Right renal cortex interstitium (tissue), 3 donors: Measurements from ENCODE around the gene ZNF319. TPM values are rescaled to one million over a fixed set of nuclear protein-coding genes. Genes with fewer than 3 reads are reported as not detected.

Experiments used
- polyA plus RNA-seq, 3 donors: library from polyadenylated mRNA; unstranded; fragments of 120-200 nt; gene quantifications; one replicate each; pipeline ENCODE4 v1.2.1, GENCODE V29; 2013; ENCODE audit not compliant: insufficient read length in 3 of 3

ZNF319 gene
- polyA plus RNA-seq, 3 donors, result 8.4 to 10.3 (median 10.1) TPM

Other genes with a start within 250 kb of the ZNF319 start
- 10 to 100 TPM; 41.7 to 49.0 (median 42.4) TPM for gene KIFC3, start 198.2 kb downstream of the ZNF319 start, polyA plus RNA-seq
- gene CNGB1, start 29.5 kb downstream of the ZNF319 start, polyA plus RNA-seq, result under 1 TPM in 2 of 3 donors, not detected in 1; 0.03 to 0.07 TPM
- gene USB1, start 735 bp upstream of the ZNF319 start, polyA plus RNA-seq, result 10 to 100 TPM; 20.9 to 22.3 (median 21.0) TPM
- gene MMP15, start 25.1 kb upstream of the ZNF319 start, polyA plus RNA-seq, result 10 to 100 TPM; 12.1 to 14.3 (median 12.7) TPM
- gene CFAP20, start 128.7 kb upstream of the ZNF319 start, polyA plus RNA-seq, result 10 to 100 TPM; 72.3 to 78.4 (median 72.9) TPM
- gene CSNK2A2, start 197.4 kb upstream of the ZNF319 start, polyA plus RNA-seq, result 10 to 100 TPM; 69.7 to 73.5 (median 73.1) TPM